Upper lobe of right lung (tissue), 1 donor: Measurements from ENCODE around the gene GSAP. TPM values are rescaled to one million over a fixed set of nuclear protein-coding genes. Genes with fewer than 3 reads are reported as not detected.
"Not testable (repeated sequence)": the region's sequence is repeated elsewhere in the genome, so short reads cannot be mapped to it uniquely, and the experiment has no call there.

Source experiments
- ATAC-seq: fragments of 200-7000 bp; cut with Tn5 transposase; one replicate; pipeline ENCODE4 v1.9.1; 2020; ENCODE audit warnings: mild to moderate bottlenecking, moderate library complexity
- DNase-seq: peaks from one replicate; pipeline ENCODE4 v3.0.0-alpha.2; 2020
- H3K27ac ChIP-seq: fragments of 200-600 bp; one replicate; pipeline ENCODE4 v1.8.0; 2022
- H3K27me3 ChIP-seq: fragments of 200-600 bp; one replicate; pipeline ENCODE4 v1.8.0; 2022; ENCODE audit warnings: mild to moderate bottlenecking
- H3K36me3 ChIP-seq: fragments of 200-600 bp; one replicate; pipeline ENCODE4 v1.8.0; 2022
- H3K4me1 ChIP-seq: fragments of 200-600 bp; one replicate; pipeline ENCODE4 v1.8.0; 2022
- H3K4me3 ChIP-seq: fragments of 200-600 bp; one replicate; pipeline ENCODE4 v1.8.0; 2022; ENCODE audit warnings: mild to moderate bottlenecking
- H3K9me3 ChIP-seq: fragments of 200-600 bp; one replicate; pipeline ENCODE4 v1.8.0; 2022
- intact Hi-C: fragments of 100-400 bp; cut with DNase I; formaldehyde crosslinking; loops from one replicate; pipeline ENCODE4 v1.11.0; 2022
- total RNA-seq: library from RNA; stranded (reverse); fragmentation: NEBNext Ultra II Directional; extraction: Animal tissue kit (Norgen Biotek cat#: 25700); gene quantifications from one replicate; pipeline ENCODE4 v1.2.1, GENCODE V29; 2021
- TF ChIP-seq, protein P1 (sequence below): fragments of 200-600 bp; IDR thresholded peaks from one replicate; pipeline ENCODE4 v1.8.0; 2022; ENCODE audit warnings: antibody characterized with exemption
- donor health status: DM: no; HTN: yes; CAD: no; lungs with severe emphysema.

Gene GSAP
- total RNA-seq, 1 donor from 2014 or later: 64.9 TPM

- H3K4me3 ChIP-seq: no peak overlapping the region
- H3K27me3 ChIP-seq: no peaks in the 10 kb centered on the region
- no peaks in the 10 kb centered on the region for H3K9me3 ChIP-seq
- DNase-seq: no peak
- no peak overlapping the region for H3K27ac ChIP-seq
- ATAC-seq: peak; percentile 69
- H3K36me3 ChIP-seq: no peaks in the 10 kb centered on the region
- TF ChIP-seq, protein P1, sequence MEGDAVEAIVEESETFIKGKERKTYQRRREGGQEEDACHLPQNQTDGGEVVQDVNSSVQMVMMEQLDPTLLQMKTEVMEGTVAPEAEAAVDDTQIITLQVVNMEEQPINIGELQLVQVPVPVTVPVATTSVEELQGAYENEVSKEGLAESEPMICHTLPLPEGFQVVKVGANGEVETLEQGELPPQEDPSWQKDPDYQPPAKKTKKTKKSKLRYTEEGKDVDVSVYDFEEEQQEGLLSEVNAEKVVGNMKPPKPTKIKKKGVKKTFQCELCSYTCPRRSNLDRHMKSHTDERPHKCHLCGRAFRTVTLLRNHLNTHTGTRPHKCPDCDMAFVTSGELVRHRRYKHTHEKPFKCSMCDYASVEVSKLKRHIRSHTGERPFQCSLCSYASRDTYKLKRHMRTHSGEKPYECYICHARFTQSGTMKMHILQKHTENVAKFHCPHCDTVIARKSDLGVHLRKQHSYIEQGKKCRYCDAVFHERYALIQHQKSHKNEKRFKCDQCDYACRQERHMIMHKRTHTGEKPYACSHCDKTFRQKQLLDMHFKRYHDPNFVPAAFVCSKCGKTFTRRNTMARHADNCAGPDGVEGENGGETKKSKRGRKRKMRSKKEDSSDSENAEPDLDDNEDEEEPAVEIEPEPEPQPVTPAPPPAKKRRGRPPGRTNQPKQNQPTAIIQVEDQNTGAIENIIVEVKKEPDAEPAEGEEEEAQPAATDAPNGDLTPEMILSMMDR: no peak
- peaks cover 11% of the 10 kb centered on the region for H3K4me1 ChIP-seq
- intact Hi-C loops: no loop called here
Observed at GRCh38 chr7:77454802-77455201, 38.7 kb upstream of the GSAP start.

DNA sequence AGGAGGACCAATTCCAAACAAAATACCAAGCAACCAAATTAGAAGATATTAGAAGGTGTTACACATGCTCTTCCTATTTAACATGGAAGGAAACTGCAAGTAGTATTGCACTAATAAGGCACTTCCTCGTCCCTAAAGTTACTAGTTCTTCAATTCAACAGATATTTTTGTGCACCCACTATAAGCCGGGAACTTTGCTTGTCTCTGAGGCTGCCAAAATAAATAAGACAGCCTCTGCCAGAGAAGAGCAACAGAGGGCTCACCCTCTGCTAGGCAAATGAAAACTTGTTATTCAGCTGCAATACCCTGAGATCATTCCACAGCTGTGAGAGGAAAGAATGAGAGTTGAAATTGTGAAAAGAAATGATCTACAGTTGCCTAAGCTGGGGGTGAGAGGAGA, 37.4 kb upstream of the GSAP start:
- ATAC-seq (peak; percentile 68), DNase-seq (no peak)
- Histone ChIP-seq H3K4me1 (peaks cover 11% of the 10 kb centered on the region), H3K4me3 (no peak overlapping the region), H3K9me3 (no peaks in the 10 kb centered on the region), H3K36me3 (no peaks in the 10 kb centered on the region), H3K27me3 (no peaks in the 10 kb centered on the region), H3K27ac (no peak overlapping the region)
- intact Hi-C loops: no loop called here
- TF ChIP-seq, protein P1: no peak

GRCh38 chr7:77451950-77452349, 35.8 kb upstream of the GSAP start:
- H3K27me3 ChIP-seq, ATAC-seq, H3K4me3 ChIP-seq, H3K9me3 ChIP-seq, intact Hi-C loops, H3K27ac ChIP-seq, H3K36me3 ChIP-seq, DNase-seq: not testable (repeated sequence)
- H3K4me1 ChIP-seq: peaks cover 11% of the 10 kb centered on the region

- H3K27me3 ChIP-seq: no peaks in the 10 kb centered on the region
- no peak for ATAC-seq
- TF ChIP-seq, protein P1: no peak
- DNase-seq: no peak
- intact Hi-C loops: no loop called here
- H3K4me1 ChIP-seq: peaks cover 11% of the 10 kb centered on the region
- H3K36me3 ChIP-seq: no peaks in the 10 kb centered on the region
- no peak overlapping the region for H3K27ac ChIP-seq
- no peaks in the 10 kb centered on the region for H3K9me3 ChIP-seq
- no peak overlapping the region for H3K4me3 ChIP-seq
Observed at GRCh38 chr7:77450613-77451012, 34.5 kb upstream of the GSAP start.

GRCh38 chr7:77450054-77450453, 33.9 kb upstream of the GSAP start:
- peaks cover 11% of the 10 kb centered on the region for H3K4me1 ChIP-seq
- intact Hi-C loops: no loop called here

DNA sequence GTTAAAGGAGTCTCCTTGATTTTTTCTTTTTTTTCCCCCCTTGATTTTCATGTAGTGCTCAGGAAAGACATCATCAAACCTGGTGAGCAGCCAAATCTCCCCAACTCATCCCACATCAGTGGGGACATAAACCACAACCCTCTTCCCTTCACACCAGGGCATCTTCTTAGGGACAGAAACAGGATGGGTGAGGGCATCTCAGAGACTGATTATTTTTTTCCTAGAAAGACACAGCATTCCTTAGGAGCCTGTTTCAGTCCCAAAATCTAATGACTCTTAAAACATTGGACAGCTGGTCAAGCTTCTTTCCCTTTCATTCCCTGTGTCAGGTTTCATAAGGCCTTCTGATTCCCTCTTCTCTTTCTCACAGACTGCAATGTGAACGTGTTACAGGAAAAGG, 31.5 kb upstream of the GSAP start:
- intact Hi-C loops: no loop called here
- H3K27ac ChIP-seq: no peak overlapping the region

More at GRCh38 chr7:77450054-77450453, 33.9 kb upstream of the GSAP start:
- no peak for DNase-seq
- H3K36me3 ChIP-seq: no peaks in the 10 kb centered on the region
- no peaks in the 10 kb centered on the region for H3K27me3 ChIP-seq
- H3K27ac ChIP-seq: no peak overlapping the region
- H3K4me3 ChIP-seq: no peak overlapping the region
- no peaks in the 10 kb centered on the region for H3K9me3 ChIP-seq
- ATAC-seq: no peak
- TF ChIP-seq, protein P1: no peak

More for the DNA sequence above, 31.5 kb upstream of the GSAP start:
- TF ChIP-seq, protein P1: no peak
- H3K4me1 ChIP-seq: no peaks in the 10 kb centered on the region
- H3K9me3 ChIP-seq: no peaks in the 10 kb centered on the region
- DNase-seq (no peak), ATAC-seq (no peak)
- H3K27me3 ChIP-seq: no peaks in the 10 kb centered on the region
- H3K36me3 ChIP-seq: no peaks in the 10 kb centered on the region
- H3K4me3 ChIP-seq: no peak overlapping the region
